Measurements from ENCODE around the gene ALDH1A1.

- no peak for TF ChIP-seq BHLHE40 (IDR thresholded peaks at IDR 0.05; ENCODE audit: borderline replicate concordance)
- no peak for TF ChIP-seq SP1 (IDR thresholded peaks at IDR 0.05)
- no peak for TF ChIP-seq SUZ12 (IDR thresholded peaks at IDR 0.05)
- TF ChIP-seq ELF4 (IDR thresholded peaks at IDR 0.05), result no peak
- TF ChIP-seq FOXA1 (IDR thresholded peaks at IDR 0.05), result no peak
- TF ChIP-seq ZNF384 (IDR thresholded peaks at IDR 0.05), result no peak
- TF ChIP-seq ARNT (IDR thresholded peaks at IDR 0.05), result no peak
- TF ChIP-seq FOXM1 (IDR thresholded peaks at IDR 0.05; ENCODE audit: borderline replicate concordance), result no peak
- no peak for TF ChIP-seq FOXK2 (IDR thresholded peaks at IDR 0.05)
- no peak for TF ChIP-seq TARDBP (IDR thresholded peaks at IDR 0.05)
- TF ChIP-seq, protein P1, sequence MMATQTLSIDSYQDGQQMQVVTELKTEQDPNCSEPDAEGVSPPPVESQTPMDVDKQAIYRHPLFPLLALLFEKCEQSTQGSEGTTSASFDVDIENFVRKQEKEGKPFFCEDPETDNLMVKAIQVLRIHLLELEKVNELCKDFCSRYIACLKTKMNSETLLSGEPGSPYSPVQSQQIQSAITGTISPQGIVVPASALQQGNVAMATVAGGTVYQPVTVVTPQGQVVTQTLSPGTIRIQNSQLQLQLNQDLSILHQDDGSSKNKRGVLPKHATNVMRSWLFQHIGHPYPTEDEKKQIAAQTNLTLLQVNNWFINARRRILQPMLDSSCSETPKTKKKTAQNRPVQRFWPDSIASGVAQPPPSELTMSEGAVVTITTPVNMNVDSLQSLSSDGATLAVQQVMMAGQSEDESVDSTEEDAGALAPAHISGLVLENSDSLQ (IDR thresholded peaks at IDR 0.05), result no peak
- no peak for TF ChIP-seq NFRKB (IDR thresholded peaks at IDR 0.05)
- TF ChIP-seq HDGF (IDR thresholded peaks at IDR 0.05; ENCODE audit: borderline replicate concordance), result no peak
Measured at GRCh38 chr9:72883875-72884274, 69.0 kb downstream of the ALDH1A1 start.
